DMS79 treated with DMSO at 0.1 percent for 48 hours (cell line): ENCODE results near the gene CUL1.

Experiments
- DNase-seq: peaks from one replicate; lab custom pipeline; 2025; lab: John Stamatoyannopoulos, UW

The CUL1 gene

GRCh38 chr7:148850564-148850963 lies 151.9 kb downstream of the CUL1 start:
- DNase-seq, result no peak
